ENCODE data around the gene CNTFR. TPM values are rescaled to one million over a fixed set of nuclear protein-coding genes. Genes with fewer than 3 reads are reported as not detected.

CNTFR gene
- total and polyA plus RNA-seq, 2 experiments from 2014 or later, result not detected

DNA sequence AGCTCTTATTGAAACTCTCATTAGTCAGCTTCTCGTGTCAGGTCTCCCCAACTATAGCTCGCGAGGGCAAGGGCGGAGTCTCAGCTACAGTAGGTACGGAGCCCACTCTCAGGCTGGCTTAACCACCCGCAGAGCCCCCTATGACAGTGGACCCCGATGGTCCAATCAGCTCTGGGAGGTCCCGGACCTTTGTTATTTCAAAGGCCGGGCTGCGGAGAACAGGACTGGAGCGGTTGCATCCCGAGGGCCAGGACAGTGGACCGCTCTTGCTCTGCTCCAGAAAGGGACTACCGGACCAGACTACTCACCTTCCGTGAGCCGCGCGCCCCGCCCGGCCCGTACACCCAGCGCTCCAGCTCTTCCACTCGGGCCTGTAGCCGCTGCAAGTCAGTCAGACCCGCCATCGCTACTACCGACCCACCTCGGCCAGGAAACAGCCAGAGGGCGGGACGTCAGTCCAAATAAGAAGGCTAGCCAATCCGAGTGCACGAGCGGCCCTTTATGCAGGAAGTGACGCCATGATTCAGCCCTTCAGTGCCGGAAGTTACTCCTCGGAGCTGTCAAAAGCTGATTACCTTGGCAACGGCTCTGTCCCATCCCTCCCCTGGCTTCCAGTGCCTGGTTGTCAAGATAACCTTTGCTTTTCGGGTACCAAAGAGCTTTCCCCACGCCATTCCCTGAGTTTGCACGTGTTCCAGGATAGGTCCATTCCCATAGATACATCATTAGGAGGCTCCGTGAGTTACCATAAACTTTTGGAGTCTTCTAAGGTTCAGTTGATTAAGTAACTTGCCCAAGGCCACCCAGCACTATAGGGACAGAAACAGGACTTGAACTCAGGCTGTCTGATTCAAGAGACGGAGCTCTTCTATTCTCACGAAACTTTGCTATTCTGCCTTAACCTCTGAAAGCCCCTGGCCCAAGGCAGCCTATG, 30.8 kb upstream of the CNTFR start, which contains the start of gene DCTN3:
Gene DCTN3 (minus strand): TSS at position 435 of the 934 bp plus-strand sequence. CDS start 31 bp downstream, at position 404.
- peak within 1 kb of the TSS; percentile 89 for H3K9ac ChIP-seq
- peaks cover 8% of the 10 kb centered on the region for H3K4me1 ChIP-seq (ENCODE audit: insufficient read depth)
- peak within 1 kb of the TSS; percentile 93 for H3K4me2 ChIP-seq (ENCODE audit: unreplicated experiment)
- DNase-seq, result peak; percentile 100
- H3K79me2 ChIP-seq (ENCODE audit: insufficient read depth), result peaks cover 21% of the 10 kb centered on the region
- TF ChIP-seq EZH2phosphoT487 (IDR thresholded peaks at IDR 0.05; ENCODE audit: insufficient read depth, low read depth) (no peak), EZH2 (IDR thresholded peaks at IDR 0.05; ENCODE audit: insufficient read depth, poor library complexity, severe bottlenecking) (no peak)
- H3K36me3 ChIP-seq (ENCODE audit: low read depth), result peaks cover 9% of the 10 kb centered on the region; the same call in 1 of the 2 replicates
- H3F3A ChIP-seq (ENCODE audit: insufficient read depth), result no peaks in the 10 kb centered on the region
- in situ Hi-C loops (cut with MboI), result loop anchor here (25.0 kb wide), 1 partner anchor 108 kb away; the partner anchor contains the start of gene ENHO
- no peaks in the 10 kb centered on the region for H3K9me3 ChIP-seq (ENCODE audit: low read depth)
- H2AFZ ChIP-seq, result peak within 1 kb of the TSS; percentile 98
- H3K27me3 ChIP-seq (replicated peaks; ENCODE audit: insufficient read depth), result peaks cover 18% of the 10 kb centered on the region
- no peaks in the 10 kb centered on the region for H4K20me1 ChIP-seq (ENCODE audit: insufficient read depth)
- 2% methylated on average over 38 to 41 of the region's 43 CpGs for WGBS, 2 experiments (ENCODE audit: low coverage in 1 of 2, low lambda C conversion rate in 2 of 2, missing lambda C conversion rate in 2 of 2)
- no peaks in the 10 kb centered on the region for H3K9me2 ChIP-seq (ENCODE audit: insufficient read depth)
- H3K4me3 ChIP-seq, result peak within 1 kb of the TSS; percentile 91
- peak within 1 kb of the TSS; percentile 26 for H3K27ac ChIP-seq

- Histone ChIP-seq H3K36me3 (ENCODE audit: low read depth) (peaks cover 9% of the 10 kb centered on the region; the same call in 1 of the 2 replicates), H3K9me3 (ENCODE audit: low read depth) (no peaks in the 10 kb centered on the region), H3K4me2 (ENCODE audit: unreplicated experiment) (no peak overlapping the region), H3K9ac (no peak overlapping the region), H3K27me3 (replicated peaks; ENCODE audit: insufficient read depth) (no peaks in the 10 kb centered on the region), H4K20me1 (ENCODE audit: insufficient read depth) (no peaks in the 10 kb centered on the region), H2AFZ (no peak overlapping the region), H3K27ac (no peak overlapping the region), H3K79me2 (ENCODE audit: insufficient read depth) (peaks cover 35% of the 10 kb centered on the region), H3K9me2 (ENCODE audit: insufficient read depth) (no peaks in the 10 kb centered on the region), H3K4me1 (ENCODE audit: insufficient read depth) (peaks cover 17% of the 10 kb centered on the region), H3K4me3 (no peak overlapping the region), H3F3A (ENCODE audit: insufficient read depth) (peaks cover 14% of the 10 kb centered on the region; the same call in 1 of the 2 replicates)
- TF ChIP-seq EZH2 (IDR thresholded peaks at IDR 0.05; ENCODE audit: insufficient read depth, poor library complexity, severe bottlenecking), result no peak
- TF ChIP-seq EZH2phosphoT487 (IDR thresholded peaks at IDR 0.05; ENCODE audit: insufficient read depth, low read depth), result no peak
- 96 to 100% methylated on average over 2 of the region's 2 CpGs for whole genome bisulfite sequencing, 2 experiments (ENCODE audit: low coverage in 1 of 2, low lambda C conversion rate in 2 of 2, missing lambda C conversion rate in 2 of 2)
- DNase-seq, result no peak
- in situ Hi-C loops (cut with MboI), result loop anchor here (25.0 kb wide), 1 partner anchor 103 kb away; the partner anchor contains the start of gene ENHO
These were observed 25.6 kb upstream of the CNTFR start for GRCh38 chr9:34615132-34615531.

GRCh38 chr9:34612788-34613390, 23.4 kb upstream of the CNTFR start:
- peaks cover 14% of the 10 kb centered on the region; the same call in 1 of the 2 replicates for H3F3A ChIP-seq (ENCODE audit: insufficient read depth)
- peak overlapping the region; percentile 94 for H3K9ac ChIP-seq
- H3K27ac ChIP-seq, result peak overlapping the region; percentile 41
- peak overlapping the region; percentile 93 for H2AFZ ChIP-seq
- peak; percentile 90 for DNase-seq
- peaks cover 16% of the 10 kb centered on the region for H3K79me2 ChIP-seq (ENCODE audit: insufficient read depth)
- no peaks in the 10 kb centered on the region for H3K9me2 ChIP-seq (ENCODE audit: insufficient read depth)
- H3K9me3 ChIP-seq (ENCODE audit: low read depth), result no peaks in the 10 kb centered on the region
- no peaks in the 10 kb centered on the region for H4K20me1 ChIP-seq (ENCODE audit: insufficient read depth)
- H3K27me3 ChIP-seq (replicated peaks; ENCODE audit: insufficient read depth), result no peaks in the 10 kb centered on the region
- WGBS, 2 experiments (ENCODE audit: low coverage in 1 of 2, low lambda C conversion rate in 2 of 2, missing lambda C conversion rate in 2 of 2), result 1 to 2% methylated on average over 15 of the region's 15 CpGs
- H3K4me2 ChIP-seq (ENCODE audit: unreplicated experiment), result peak overlapping the region; percentile 78
- TF ChIP-seq EZH2phosphoT487 (IDR thresholded peaks at IDR 0.05; ENCODE audit: insufficient read depth, low read depth) (no peak), EZH2 (IDR thresholded peaks at IDR 0.05; ENCODE audit: insufficient read depth, poor library complexity, severe bottlenecking) (no peak)
- H3K36me3 ChIP-seq (ENCODE audit: low read depth), result peaks cover 9% of the 10 kb centered on the region; the same call in 1 of the 2 replicates
- in situ Hi-C loops (cut with MboI), result loop anchor here (25.0 kb wide), 1 partner anchor 101 kb away; the partner anchor contains the start of gene ENHO
- peak overlapping the region; percentile 94 for H3K4me3 ChIP-seq
- H3K4me1 ChIP-seq (ENCODE audit: insufficient read depth), result peaks cover 9% of the 10 kb centered on the region; the same call in 1 of the 2 replicates
